Measurements from ENCODE around the gene TACR2. TPM values are rescaled to one million over a fixed set of nuclear protein-coding genes. Genes with fewer than 3 reads are reported as not detected.

TACR2 gene
- total and polyA plus RNA-seq, 2 experiments from 2014 or later = not detected

DNA sequence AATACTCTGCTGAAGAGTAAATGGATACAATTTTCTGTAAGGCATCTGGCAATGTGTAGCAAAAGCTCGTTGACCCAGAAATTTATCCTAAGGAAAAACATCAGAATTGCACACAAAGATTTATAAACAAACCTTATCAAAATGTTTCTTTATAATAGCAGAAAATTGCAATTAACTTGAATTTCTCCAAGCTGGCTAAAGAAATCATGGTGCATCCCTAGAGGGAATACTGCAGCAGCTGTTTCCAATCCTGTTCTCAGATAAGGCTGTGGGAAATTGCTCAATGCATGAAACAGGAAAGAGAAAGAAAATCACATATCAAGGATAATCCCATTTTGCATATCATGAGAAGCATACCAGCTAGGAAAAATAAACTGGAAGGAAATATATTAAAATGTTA is 18.7 kb downstream of the TACR2 start:
- no peak overlapping the region for H3K4me2 ChIP-seq
- no peaks in the 10 kb centered on the region for H3K27me3 ChIP-seq (ENCODE audit: insufficient read depth)
- no peaks in the 10 kb centered on the region for H3K4me1 ChIP-seq (ENCODE audit: insufficient read depth)
- Mint-ChIP-seq H3K4me1 (no peaks in the 10 kb centered on the region; the same call in 2 of the 3 replicates), H3K36me3 (ENCODE audit: low read depth) (peaks cover 80% of the 10 kb centered on the region), H3K4me3 (no peak overlapping the region), H3K9me3 (no peaks in the 10 kb centered on the region), H3K27me3 (ENCODE audit: insufficient read depth, low read depth, poor library complexity) (peaks cover 4% of the 10 kb centered on the region), H3K27ac (no peak overlapping the region)
- ATAC-seq = no peak
- peaks cover 3% of the 10 kb centered on the region for H4K20me1 ChIP-seq (replicated peaks; ENCODE audit: insufficient read depth)
- no peak for DNase-seq (ENCODE audit: low spot score)
- no peak overlapping the region for H2AFZ ChIP-seq
- peaks cover 65% of the 10 kb centered on the region for H3K36me3 ChIP-seq (ENCODE audit: insufficient read depth)
- no peak for TF ChIP-seq REST (IDR thresholded peaks at IDR 0.05; ENCODE audit: unreplicated experiment)
- no peak for TF ChIP-seq ZNF331 (CRISPR knock-in tag; IDR thresholded peaks at IDR 0.05; ENCODE audit: low read depth)
- TF ChIP-seq EZH2 (IDR thresholded peaks at IDR 0.05; ENCODE audit: low read depth, unreplicated experiment) = no peak
- H3K27ac ChIP-seq (ENCODE audit: low read depth) = no peak overlapping the region
- peaks cover 5% of the 10 kb centered on the region; the same call in 1 of the 2 replicates for H3K79me2 ChIP-seq (replicated peaks; ENCODE audit: insufficient read depth)
- H3K4me3 ChIP-seq = no peak overlapping the region
- peaks cover 10% of the 10 kb centered on the region; the same call in 1 of the 2 replicates for H3F3A ChIP-seq (replicated peaks; ENCODE audit: low read depth)
- no peaks in the 10 kb centered on the region for H3K9me2 ChIP-seq (ENCODE audit: insufficient read depth)

GRCh38 chr10:69394020-69394419 is 22.7 kb downstream of the TACR2 start:
- H3K27ac Mint-ChIP-seq = no peak overlapping the region
- H3K4me3 Mint-ChIP-seq = no peak overlapping the region
- TF ChIP-seq STAT1 (IDR thresholded peaks at IDR 0.05; ENCODE audit: unreplicated experiment) = no peak
- TF ChIP-seq CREB1 (CRISPR knock-in tag; IDR thresholded peaks at IDR 0.05; ENCODE audit: low read depth) = no peak
- no peak for TF ChIP-seq EZH2 (IDR thresholded peaks at IDR 0.05; ENCODE audit: low read depth, unreplicated experiment)
- no peak for TF ChIP-seq POLR2AphosphoS5 (IDR thresholded peaks at IDR 0.05; ENCODE audit: low read depth)
- TF ChIP-seq, protein P1, sequence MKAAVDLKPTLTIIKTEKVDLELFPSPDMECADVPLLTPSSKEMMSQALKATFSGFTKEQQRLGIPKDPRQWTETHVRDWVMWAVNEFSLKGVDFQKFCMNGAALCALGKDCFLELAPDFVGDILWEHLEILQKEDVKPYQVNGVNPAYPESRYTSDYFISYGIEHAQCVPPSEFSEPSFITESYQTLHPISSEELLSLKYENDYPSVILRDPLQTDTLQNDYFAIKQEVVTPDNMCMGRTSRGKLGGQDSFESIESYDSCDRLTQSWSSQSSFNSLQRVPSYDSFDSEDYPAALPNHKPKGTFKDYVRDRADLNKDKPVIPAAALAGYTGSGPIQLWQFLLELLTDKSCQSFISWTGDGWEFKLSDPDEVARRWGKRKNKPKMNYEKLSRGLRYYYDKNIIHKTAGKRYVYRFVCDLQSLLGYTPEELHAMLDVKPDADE (IDR thresholded peaks at IDR 0.05) = no peak
- TF ChIP-seq ZNF114 (CRISPR knock-in tag; IDR thresholded peaks at IDR 0.05) = no peak
- no peak for TF ChIP-seq REST (IDR thresholded peaks at IDR 0.05; ENCODE audit: unreplicated experiment)

More at GRCh38 chr10:69394020-69394419, 22.7 kb downstream of the TACR2 start:
- Mint-ChIP-seq H3K9me3 (peaks cover 3% of the 10 kb centered on the region; the same call in 1 of the 3 replicates), H3K36me3 (ENCODE audit: low read depth) (peaks cover 72% of the 10 kb centered on the region), H3K27me3 (ENCODE audit: insufficient read depth, low read depth, poor library complexity) (peaks cover 14% of the 10 kb centered on the region), H3K4me1 (peaks cover 33% of the 10 kb centered on the region)
- Histone ChIP-seq H3K36me3 (ENCODE audit: insufficient read depth) (peaks cover 55% of the 10 kb centered on the region), H3K27ac (ENCODE audit: low read depth) (peak overlapping the region; percentile 59; the same call in 1 of the 2 replicates), H3K4me1 (ENCODE audit: insufficient read depth) (peaks cover 30% of the 10 kb centered on the region), H2AFZ (no peak overlapping the region), H3K4me2 (no peak overlapping the region), H3K27me3 (ENCODE audit: insufficient read depth) (no peaks in the 10 kb centered on the region), H3K79me2 (replicated peaks; ENCODE audit: insufficient read depth) (peaks cover 10% of the 10 kb centered on the region; the same call in 1 of the 2 replicates), H3K9me2 (ENCODE audit: insufficient read depth) (no peaks in the 10 kb centered on the region), H3F3A (replicated peaks; ENCODE audit: low read depth) (peaks cover 27% of the 10 kb centered on the region), H3K4me3 (no peak overlapping the region), H4K20me1 (replicated peaks; ENCODE audit: insufficient read depth) (peaks cover 3% of the 10 kb centered on the region)
- DNase-seq (ENCODE audit: low spot score) (no peak), ATAC-seq (no peak)

Measured in GM23338 (cell line).